Prostate gland (tissue), 2 donors: ENCODE measurements around the gene PRDM1. TPM values are rescaled to one million over a fixed set of nuclear protein-coding genes. Genes with fewer than 3 reads are reported as not detected.

Experiments
- DNase-seq: peaks from one replicate; pipeline ENCODE4 v3.0.0-alpha.2; 2019; ENCODE audit warnings: low spot score
- H3K27ac ChIP-seq, 2 donors: fragments of 200-600 bp; sonication (generic); 2 replicates each; pipeline ENCODE4 v1.5.1; 2017 to 2019
- H3K27me3 ChIP-seq: fragments of 200-600 bp; sonication (generic); replicated peaks from 2 replicates; pipeline ENCODE4 v1.5.1; 2019; ENCODE audit not compliant: insufficient read depth
- H3K36me3 ChIP-seq, 2 donors: fragments of 200-600 bp; sonication (generic); 1 replicate in 1 of 2; 2 replicates in 1 of 2; pipeline versions ENCODE4 v1.5.1 to v1.8.1; 2017 to 2019
- H3K4me1 ChIP-seq: fragments of 200-600 bp; sonication (generic); replicated peaks from 2 replicates; pipeline ENCODE4 v1.5.1; 2019
- H3K4me3 ChIP-seq, 2 donors: fragments of 200-600 bp; sonication (generic); 2 replicates each; pipeline ENCODE4 v1.5.1; 2017 to 2019
- H3K9me3 ChIP-seq: fragments of 200-600 bp; sonication (generic); 2 replicates; pipeline ENCODE4 v1.5.1; 2017
- POLR2A ChIP-seq: fragments of 450-650 bp; IDR thresholded peaks from one replicate; pipeline ENCODE4 v1.6.1; 2016; ENCODE audit warnings: antibody characterized with exemption, mild to moderate bottlenecking
- POLR2AphosphoS5 ChIP-seq: sonication (generic); formaldehyde crosslinking; IDR thresholded peaks from one replicate; pipeline ENCODE4 v1.6.1; 2017; ENCODE audit warnings: antibody characterized with exemption
- WGBS: methylation state at CpG from one replicate; pipeline ENCODE4 v1.1.5; 2018; 5-methylcytosine and 5-hydroxymethylcytosine counted together
- intact Hi-C: fragments of 100-400 bp; cut with DNase I; formaldehyde crosslinking; loops from one replicate; pipeline ENCODE4 v1.14.2; 2022
- total RNA-seq, 2 donors: library from RNA; depleted of rRNA; stranded (reverse); fragments of >200 nt; gene quantifications; one replicate each; pipeline ENCODE4 v1.1.0, GENCODE V29; 2016
- TF ChIP-seq, protein P1 (sequence below), 4 experiments: fragments of 200-600 bp in 2 of 4; fragments of 450-650 bp in 2 of 4; sonication (generic) in 2 of 4; IDR thresholded peaks; 1 replicate in 3 of 4; 2 replicates in 1 of 4; pipeline ENCODE4 v1.5.1; 2016 to 2019; ENCODE audit warnings: antibody characterized with exemption in 4 of 4, mild to moderate bottlenecking in 2 of 4, moderate library complexity in 2 of 4

Gene PRDM1
- total RNA-seq, 2 donors from 2014 or later: 3.5 TPM

DNA sequence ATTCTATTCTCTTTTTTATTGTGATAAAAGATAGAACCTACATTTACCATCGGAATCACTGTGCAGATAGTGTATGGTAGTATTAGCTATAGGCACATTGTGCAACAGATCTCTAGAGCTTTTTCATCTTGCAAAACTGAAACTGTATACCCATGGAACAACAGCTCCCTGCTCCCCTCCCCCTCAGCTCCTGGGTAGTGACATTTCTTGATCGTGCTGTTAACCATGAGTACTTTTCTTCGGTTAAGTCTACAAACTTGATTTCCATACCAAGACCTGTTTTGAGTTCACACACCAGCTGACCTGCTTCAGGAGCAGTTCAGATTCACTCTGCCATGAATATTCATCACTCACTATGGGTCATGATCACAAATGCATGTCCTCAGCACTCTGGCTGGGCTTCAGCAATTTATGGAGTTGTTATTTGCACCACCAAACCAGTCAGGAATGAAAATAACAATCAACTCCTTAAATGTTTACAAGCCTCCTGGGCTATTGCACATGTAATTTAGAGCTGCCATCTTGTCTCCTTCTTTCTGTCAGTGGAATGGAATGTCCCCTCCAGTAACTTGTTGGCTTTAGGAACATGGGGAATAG lies 32.8 kb downstream of the PRDM1 start:
- H3K27ac ChIP-seq: no peak overlapping the region
- WGBS: 83% methylated on average over 3 of the region's 3 CpGs

DNA sequence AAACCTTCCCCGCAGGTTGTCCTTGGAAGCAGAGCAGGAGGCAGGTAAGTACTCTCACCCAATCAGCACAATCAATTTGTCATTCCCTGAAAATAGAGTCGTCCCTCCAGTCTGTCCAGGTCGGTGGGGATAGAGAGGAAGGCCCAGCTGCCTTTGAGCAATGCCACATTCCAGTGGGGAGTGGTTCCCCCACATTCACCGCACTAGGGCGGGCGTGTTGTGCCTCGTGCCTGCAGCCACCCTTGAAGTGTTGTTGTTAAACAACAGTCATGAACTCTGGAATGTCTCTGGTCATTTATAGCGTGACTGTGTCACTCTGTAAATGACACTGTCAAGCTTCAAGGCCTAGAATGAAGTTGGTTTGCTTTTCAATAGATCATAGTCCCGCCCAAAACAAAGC lies 33.4 kb downstream of the PRDM1 start:
- TF ChIP-seq POLR2AphosphoS5: no peak
- no peak for TF ChIP-seq POLR2A
- intact Hi-C loops: no loop called here
- no peak overlapping the region for H3K27ac ChIP-seq
- H3K27me3 ChIP-seq: no peaks in the 10 kb centered on the region
- no peak overlapping the region for H3K4me3 ChIP-seq
- no peak for DNase-seq
- WGBS: 47% methylated on average over 9 of the region's 9 CpGs
- H3K9me3 ChIP-seq: no peaks in the 10 kb centered on the region
- H3K4me1 ChIP-seq: no peaks in the 10 kb centered on the region
- H3K36me3 ChIP-seq: no peaks in the 10 kb centered on the region

More for the DNA sequence above, 32.8 kb downstream of the PRDM1 start:
- Histone ChIP-seq H3K27me3 (no peaks in the 10 kb centered on the region), H3K9me3 (no peaks in the 10 kb centered on the region), H3K4me3 (no peak overlapping the region), H3K36me3 (no peaks in the 10 kb centered on the region), H3K4me1 (no peaks in the 10 kb centered on the region)
- intact Hi-C loops: no loop called here
- DNase-seq: no peak
- no peak for TF ChIP-seq POLR2A
- TF ChIP-seq POLR2AphosphoS5: no peak
- TF ChIP-seq, protein P1, sequence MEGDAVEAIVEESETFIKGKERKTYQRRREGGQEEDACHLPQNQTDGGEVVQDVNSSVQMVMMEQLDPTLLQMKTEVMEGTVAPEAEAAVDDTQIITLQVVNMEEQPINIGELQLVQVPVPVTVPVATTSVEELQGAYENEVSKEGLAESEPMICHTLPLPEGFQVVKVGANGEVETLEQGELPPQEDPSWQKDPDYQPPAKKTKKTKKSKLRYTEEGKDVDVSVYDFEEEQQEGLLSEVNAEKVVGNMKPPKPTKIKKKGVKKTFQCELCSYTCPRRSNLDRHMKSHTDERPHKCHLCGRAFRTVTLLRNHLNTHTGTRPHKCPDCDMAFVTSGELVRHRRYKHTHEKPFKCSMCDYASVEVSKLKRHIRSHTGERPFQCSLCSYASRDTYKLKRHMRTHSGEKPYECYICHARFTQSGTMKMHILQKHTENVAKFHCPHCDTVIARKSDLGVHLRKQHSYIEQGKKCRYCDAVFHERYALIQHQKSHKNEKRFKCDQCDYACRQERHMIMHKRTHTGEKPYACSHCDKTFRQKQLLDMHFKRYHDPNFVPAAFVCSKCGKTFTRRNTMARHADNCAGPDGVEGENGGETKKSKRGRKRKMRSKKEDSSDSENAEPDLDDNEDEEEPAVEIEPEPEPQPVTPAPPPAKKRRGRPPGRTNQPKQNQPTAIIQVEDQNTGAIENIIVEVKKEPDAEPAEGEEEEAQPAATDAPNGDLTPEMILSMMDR (IDR thresholded peaks at IDR 0.05): no peak

DNA sequence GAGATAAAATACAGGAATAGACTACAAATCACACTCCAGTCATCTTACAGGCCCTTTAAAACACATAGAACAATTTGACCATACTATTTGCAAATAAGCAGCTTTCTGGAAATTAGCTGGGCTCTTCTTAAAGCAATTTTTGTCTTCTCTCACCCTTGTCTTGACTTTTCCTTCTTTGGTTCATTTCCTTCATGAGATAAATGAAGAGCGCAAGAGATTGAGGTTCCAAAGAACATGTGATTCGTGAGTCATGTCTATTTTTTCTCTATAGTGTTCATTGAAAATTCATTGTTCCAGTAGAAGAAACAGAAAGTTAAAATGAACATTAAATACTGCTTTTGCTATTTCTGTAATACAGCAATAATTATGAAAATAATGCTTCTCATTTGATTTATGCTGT lies 33.9 kb downstream of the PRDM1 start:
- H3K36me3 ChIP-seq: no peaks in the 10 kb centered on the region
- WGBS: 90% methylated on average over 2 of the region's 2 CpGs

DNA sequence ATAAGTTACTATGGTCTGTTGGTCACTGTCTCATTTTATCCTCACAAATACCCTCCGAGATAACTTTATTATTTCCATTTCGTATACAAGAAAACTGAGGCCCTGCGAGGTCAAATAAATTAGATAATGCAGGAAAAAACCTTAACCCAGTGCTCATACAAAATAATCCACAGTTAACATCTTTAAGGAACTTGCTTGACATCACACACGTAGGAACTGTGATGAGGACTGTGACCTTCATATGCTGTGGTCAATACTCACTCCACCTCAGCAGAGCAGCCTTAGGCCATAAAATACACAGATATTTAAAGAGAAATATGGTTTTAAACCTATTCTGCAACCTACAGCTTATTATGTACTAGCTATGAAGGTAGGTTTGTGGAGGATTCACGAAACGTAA lies 34.3 kb downstream of the PRDM1 start:
- Histone ChIP-seq H3K36me3 (no peaks in the 10 kb centered on the region), H3K27ac (no peak overlapping the region), H3K4me1 (no peaks in the 10 kb centered on the region), H3K27me3 (no peaks in the 10 kb centered on the region), H3K4me3 (no peak overlapping the region), H3K9me3 (no peaks in the 10 kb centered on the region)
- intact Hi-C loops: no loop called here
- 95% methylated on average over 6 of the region's 6 CpGs for WGBS
- DNase-seq: no peak
- TF ChIP-seq, protein P1 (IDR thresholded peaks at IDR 0.05): no peak
- no peak for TF ChIP-seq POLR2AphosphoS5
- TF ChIP-seq POLR2A: no peak

More for the DNA sequence above, 33.9 kb downstream of the PRDM1 start:
- no peaks in the 10 kb centered on the region for H3K27me3 ChIP-seq
- no peaks in the 10 kb centered on the region for H3K4me1 ChIP-seq
- no peak for DNase-seq
- TF ChIP-seq, protein P1 (IDR thresholded peaks at IDR 0.05): no peak
- TF ChIP-seq POLR2AphosphoS5: no peak
- no peak for TF ChIP-seq POLR2A
- H3K4me3 ChIP-seq: no peak overlapping the region
- intact Hi-C loops: no loop called here
- no peak overlapping the region for H3K27ac ChIP-seq
- no peaks in the 10 kb centered on the region for H3K9me3 ChIP-seq

DNA sequence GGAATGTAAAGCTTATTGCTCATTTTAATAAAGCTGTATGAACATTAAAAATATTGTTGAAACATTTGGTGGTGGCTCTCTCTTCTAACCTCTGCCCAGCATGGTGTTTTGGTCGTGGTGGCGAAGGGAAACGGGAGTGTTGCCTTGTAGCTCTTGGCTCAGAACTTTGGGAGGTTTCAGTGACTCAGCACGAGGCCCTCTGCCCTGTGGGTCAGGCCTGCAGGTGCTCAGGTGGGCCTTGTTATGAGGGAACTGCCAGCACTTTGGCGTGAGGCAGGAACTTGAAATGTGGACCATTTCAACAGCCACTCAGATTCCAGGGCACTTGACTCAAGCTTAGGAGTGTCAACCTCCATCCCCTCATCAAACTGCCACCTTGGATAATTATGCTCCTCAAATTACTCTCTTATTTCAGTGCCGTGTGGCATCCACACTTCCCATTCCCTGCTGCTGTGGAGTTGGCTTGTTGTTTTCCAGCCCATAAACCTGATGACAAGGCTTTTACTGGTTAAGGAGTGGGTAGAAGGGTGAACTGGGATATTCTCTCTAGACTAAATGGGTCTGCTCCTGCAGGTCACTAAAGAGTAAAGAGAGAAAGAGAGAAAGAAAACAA lies 36.3 kb downstream of the PRDM1 start:
- H3K9me3 ChIP-seq: no peaks in the 10 kb centered on the region
- TF ChIP-seq POLR2A (no peak), POLR2AphosphoS5 (no peak)
- TF ChIP-seq, protein P1 (IDR thresholded peaks at IDR 0.05): no peak
- no peaks in the 10 kb centered on the region for H3K36me3 ChIP-seq
- WGBS: 74% methylated on average over 6 of the region's 6 CpGs
- H3K27ac ChIP-seq: no peak overlapping the region
- no peaks in the 10 kb centered on the region for H3K4me1 ChIP-seq
- no peak for DNase-seq
- no peak overlapping the region for H3K4me3 ChIP-seq
- intact Hi-C loops: no loop called here
- H3K27me3 ChIP-seq: no peaks in the 10 kb centered on the region
